ENCODE results near the gene HYLS1.

DNA sequence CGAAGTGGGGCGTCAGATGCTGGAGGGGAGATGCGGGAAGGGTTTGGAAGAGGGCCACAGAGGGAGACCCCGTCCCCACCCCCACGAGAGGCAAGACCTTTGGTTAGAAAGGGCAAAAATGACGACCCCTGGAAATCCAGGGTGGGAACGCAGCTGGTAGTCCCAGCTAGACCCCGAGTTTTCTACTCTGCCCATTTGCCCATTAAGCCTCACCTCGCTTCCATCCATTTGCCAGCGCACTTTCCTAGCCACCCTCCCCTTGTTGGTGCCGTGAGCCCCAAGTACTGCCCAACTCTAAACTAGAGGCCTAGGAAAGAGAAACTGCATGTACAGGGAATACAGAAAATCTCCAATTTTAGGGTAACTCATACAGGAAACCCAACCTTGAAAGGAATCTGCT, 17.2 kb downstream of the HYLS1 start:
- no peak for TF ChIP-seq POLR2A (IDR thresholded peaks at IDR 0.05)
- TF ChIP-seq, protein P1, sequence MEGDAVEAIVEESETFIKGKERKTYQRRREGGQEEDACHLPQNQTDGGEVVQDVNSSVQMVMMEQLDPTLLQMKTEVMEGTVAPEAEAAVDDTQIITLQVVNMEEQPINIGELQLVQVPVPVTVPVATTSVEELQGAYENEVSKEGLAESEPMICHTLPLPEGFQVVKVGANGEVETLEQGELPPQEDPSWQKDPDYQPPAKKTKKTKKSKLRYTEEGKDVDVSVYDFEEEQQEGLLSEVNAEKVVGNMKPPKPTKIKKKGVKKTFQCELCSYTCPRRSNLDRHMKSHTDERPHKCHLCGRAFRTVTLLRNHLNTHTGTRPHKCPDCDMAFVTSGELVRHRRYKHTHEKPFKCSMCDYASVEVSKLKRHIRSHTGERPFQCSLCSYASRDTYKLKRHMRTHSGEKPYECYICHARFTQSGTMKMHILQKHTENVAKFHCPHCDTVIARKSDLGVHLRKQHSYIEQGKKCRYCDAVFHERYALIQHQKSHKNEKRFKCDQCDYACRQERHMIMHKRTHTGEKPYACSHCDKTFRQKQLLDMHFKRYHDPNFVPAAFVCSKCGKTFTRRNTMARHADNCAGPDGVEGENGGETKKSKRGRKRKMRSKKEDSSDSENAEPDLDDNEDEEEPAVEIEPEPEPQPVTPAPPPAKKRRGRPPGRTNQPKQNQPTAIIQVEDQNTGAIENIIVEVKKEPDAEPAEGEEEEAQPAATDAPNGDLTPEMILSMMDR (IDR thresholded peaks at IDR 0.05 in 8 of 11, conservative IDR thresholded peaks at IDR 0.05 in 3 of 11), result no peak

Measured in spleen (tissue), 7 donors.